ENCODE measurements around the gene RASSF5. TPM values are rescaled to one million over a fixed set of nuclear protein-coding genes. Genes with fewer than 3 reads are reported as not detected.
A peak's percentile ranks its signal among the peaks of the same experiment; 100 is the strongest.

The RASSF5 gene
- total and polyA plus RNA-seq, 9 of the 15 experiments (the other 6 are each of a cell fraction or from before 2014, with no cell fraction given): 6.1 to 41.0 (median 25.2) TPM

DNA sequence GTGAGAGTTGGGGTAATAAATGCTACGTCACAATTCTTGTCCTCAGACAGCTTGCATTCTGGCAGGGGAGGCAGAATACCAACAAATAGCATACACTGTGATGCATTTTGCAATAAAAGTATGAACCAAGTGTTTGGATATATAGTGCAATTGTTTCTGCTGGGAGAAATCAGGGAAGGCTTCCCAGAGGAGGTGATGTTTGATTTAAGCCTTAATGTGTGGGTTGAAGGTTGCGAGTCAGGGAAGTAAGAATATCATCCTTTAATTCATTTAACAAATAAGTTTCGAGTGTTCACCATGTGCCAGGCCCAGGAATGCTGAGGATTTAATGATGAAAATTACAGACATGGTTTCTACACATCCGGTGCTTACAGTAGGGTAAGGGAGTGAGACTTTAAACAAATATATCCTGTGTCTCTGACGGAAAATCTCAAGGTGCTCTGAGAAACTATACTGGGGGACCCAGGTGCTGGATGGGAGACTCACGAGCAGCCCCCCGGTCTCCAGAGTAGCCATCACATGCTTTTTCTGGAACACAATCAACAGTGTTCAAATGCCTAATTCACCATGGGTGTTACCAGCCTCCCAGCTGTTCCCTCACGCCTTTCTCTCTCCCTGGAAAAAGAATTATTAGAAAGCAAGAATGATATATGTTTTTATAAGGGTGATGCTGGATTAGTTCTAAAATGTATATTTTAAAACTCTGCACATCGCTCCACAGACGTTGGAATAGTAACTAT is 31.7 kb downstream of the RASSF5 start:
- H3K9me3 ChIP-seq (replicated peaks; ENCODE audit: control insufficient read depth, insufficient read depth, low read depth, low read length): no peaks in the 10 kb centered on the region
- H3K36me3 ChIP-seq (ENCODE audit: control insufficient read depth, insufficient read depth, low read length): no peaks in the 10 kb centered on the region
- peaks cover 5 to 29% of the 10 kb centered on the region in 2 experiments; a peak in 4 of 5 replicates for H3K27me3 ChIP-seq (ENCODE audit: control insufficient read depth in 2 of 2, insufficient read depth in 2 of 2, low read length in 2 of 2)
- H3K27ac ChIP-seq (ENCODE audit: extremely low read depth, low read depth, low read length): no peak overlapping the region
- intact Hi-C loops (cut with micrococcal nuclease) (no loop called here), in situ Hi-C loops (cut with MboI) (no loop called here)
- 40% methylated on average over 10 of the region's 10 CpGs for whole genome bisulfite sequencing (ENCODE audit: insufficient coverage, low coverage, missing lambda C conversion rate)
- H4K20me1 ChIP-seq (replicated peaks; ENCODE audit: control insufficient read depth, insufficient read depth, low read length): no peaks in the 10 kb centered on the region
- H3K4me3 ChIP-seq: no peak overlapping the region
- no peaks in the 10 kb centered on the region for H3K9me1 ChIP-seq (ENCODE audit: control insufficient read depth, insufficient read depth, low read length)
- H3K79me2 ChIP-seq (ENCODE audit: control insufficient read depth, insufficient read depth, low read length): no peaks in the 10 kb centered on the region
- CTCF ChIA-PET (ENCODE audit: low intra/inter-chr PET ratio): no interaction called here
- DNase-seq (ENCODE audit: extremely low read depth in 1 of 4, low spot score in 3 of 4): no peak
- no peak for ATAC-seq
- H2AFZ ChIP-seq (ENCODE audit: low read depth, low read length): no peak overlapping the region
- POLR2A ChIA-PET: interaction anchor here (1.0 kb wide), 1 partner anchor 17 kb away, joined by 4 read pairs; no protein-coding TSS in a partner anchor
- no peak for FAIRE-seq
- H3K4me2 ChIP-seq (ENCODE audit: insufficient read depth, low read length): no peak overlapping the region
- H3K9ac ChIP-seq (ENCODE audit: insufficient read depth in 1 of 2, low read depth in 2 of 2, low read length in 2 of 2): no peak overlapping the region
- H3K4me1 ChIP-seq (replicated peaks in 1 of 2; ENCODE audit: control insufficient read depth in 2 of 2, insufficient read depth in 2 of 2, low read length in 2 of 2): no peaks in the 10 kb centered on the region
- no TSS peak for BruUV-seq (replicated peaks)
- TF ChIP-seq, protein P1, sequence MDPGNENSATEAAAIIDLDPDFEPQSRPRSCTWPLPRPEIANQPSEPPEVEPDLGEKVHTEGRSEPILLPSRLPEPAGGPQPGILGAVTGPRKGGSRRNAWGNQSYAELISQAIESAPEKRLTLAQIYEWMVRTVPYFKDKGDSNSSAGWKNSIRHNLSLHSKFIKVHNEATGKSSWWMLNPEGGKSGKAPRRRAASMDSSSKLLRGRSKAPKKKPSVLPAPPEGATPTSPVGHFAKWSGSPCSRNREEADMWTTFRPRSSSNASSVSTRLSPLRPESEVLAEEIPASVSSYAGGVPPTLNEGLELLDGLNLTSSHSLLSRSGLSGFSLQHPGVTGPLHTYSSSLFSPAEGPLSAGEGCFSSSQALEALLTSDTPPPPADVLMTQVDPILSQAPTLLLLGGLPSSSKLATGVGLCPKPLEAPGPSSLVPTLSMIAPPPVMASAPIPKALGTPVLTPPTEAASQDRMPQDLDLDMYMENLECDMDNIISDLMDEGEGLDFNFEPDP (CRISPR knock-in tag; IDR thresholded peaks at IDR 0.05): no peak
- TF ChIP-seq DACH1 (IDR thresholded peaks at IDR 0.05; ENCODE audit: partially characterized antibody) (peak; percentile 28), RBM17 (IDR thresholded peaks at IDR 0.05; ENCODE audit: borderline replicate concordance, low read depth, low read length) (no peak), SAFB2 (IDR thresholded peaks at IDR 0.05; ENCODE audit: borderline replicate concordance, low read depth, low read length, severe bottlenecking) (no peak), STAG1 (CRISPR knock-in tag; IDR thresholded peaks at IDR 0.05; ENCODE audit: borderline replicate concordance) (no peak), EZH2 (IDR thresholded peaks at IDR 0.05; ENCODE audit: borderline replicate concordance, low read depth, low read length) (no peak), NFE2L1 (tag; IDR thresholded peaks at IDR 0.05; ENCODE audit: borderline replicate concordance, low read depth) (no peak), ZFP36 (IDR thresholded peaks at IDR 0.05; ENCODE audit: low read depth, low read length, partially characterized antibody) (peak; percentile 100), TBP (optimal IDR thresholded peaks at IDR 0.05; ENCODE audit: low read depth, low read length) (no peak), ESRRA (IDR thresholded peaks at IDR 0.05; ENCODE audit: borderline replicate concordance, low read depth) (peak; percentile 19; the same call in 1 of the 2 replicates), KDM1A (IDR thresholded peaks at IDR 0.05) (peak; percentile 14 to 44; a peak in 2 of 4 replicates)
- TF ChIP-seq, protein P2, sequence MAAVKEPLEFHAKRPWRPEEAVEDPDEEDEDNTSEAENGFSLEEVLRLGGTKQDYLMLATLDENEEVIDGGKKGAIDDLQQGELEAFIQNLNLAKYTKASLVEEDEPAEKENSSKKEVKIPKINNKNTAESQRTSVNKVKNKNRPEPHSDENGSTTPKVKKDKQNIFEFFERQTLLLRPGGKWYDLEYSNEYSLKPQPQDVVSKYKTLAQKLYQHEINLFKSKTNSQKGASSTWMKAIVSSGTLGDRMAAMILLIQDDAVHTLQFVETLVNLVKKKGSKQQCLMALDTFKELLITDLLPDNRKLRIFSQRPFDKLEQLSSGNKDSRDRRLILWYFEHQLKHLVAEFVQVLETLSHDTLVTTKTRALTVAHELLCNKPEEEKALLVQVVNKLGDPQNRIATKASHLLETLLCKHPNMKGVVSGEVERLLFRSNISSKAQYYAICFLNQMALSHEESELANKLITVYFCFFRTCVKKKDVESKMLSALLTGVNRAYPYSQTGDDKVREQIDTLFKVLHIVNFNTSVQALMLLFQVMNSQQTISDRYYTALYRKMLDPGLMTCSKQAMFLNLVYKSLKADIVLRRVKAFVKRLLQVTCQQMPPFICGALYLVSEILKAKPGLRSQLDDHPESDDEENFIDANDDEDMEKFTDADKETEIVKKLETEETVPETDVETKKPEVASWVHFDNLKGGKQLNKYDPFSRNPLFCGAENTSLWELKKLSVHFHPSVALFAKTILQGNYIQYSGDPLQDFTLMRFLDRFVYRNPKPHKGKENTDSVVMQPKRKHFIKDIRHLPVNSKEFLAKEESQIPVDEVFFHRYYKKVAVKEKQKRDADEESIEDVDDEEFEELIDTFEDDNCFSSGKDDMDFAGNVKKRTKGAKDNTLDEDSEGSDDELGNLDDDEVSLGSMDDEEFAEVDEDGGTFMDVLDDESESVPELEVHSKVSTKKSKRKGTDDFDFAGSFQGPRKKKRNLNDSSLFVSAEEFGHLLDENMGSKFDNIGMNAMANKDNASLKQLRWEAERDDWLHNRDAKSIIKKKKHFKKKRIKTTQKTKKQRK (IDR thresholded peaks at IDR 0.05; ENCODE audit: borderline replicate concordance, low read depth, low read length): no peak
- TF ChIP-seq, protein P3, sequence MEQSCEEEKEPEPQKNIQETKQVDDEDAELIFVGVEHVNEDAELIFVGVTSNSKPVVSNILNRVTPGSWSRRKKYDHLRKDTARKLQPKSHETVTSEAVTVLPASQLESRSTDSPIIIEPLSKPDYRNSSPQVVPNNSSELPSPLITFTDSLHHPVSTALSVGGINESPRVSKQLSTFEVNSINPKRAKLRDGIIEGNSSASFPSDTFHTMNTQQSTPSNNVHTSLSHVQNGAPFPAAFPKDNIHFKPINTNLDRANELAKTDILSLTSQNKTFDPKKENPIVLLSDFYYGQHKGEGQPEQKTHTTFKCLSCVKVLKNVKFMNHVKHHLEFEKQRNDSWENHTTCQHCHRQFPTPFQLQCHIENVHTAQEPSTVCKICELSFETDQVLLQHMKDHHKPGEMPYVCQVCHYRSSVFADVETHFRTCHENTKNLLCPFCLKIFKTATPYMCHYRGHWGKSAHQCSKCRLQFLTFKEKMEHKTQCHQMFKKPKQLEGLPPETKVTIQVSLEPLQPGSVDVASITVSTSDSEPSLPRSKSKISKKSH (CRISPR knock-in tag; IDR thresholded peaks at IDR 0.05): no peak

Data from K562 (cell line).